HepG2 (cell line): ENCODE measurements around the gene CBLC. TPM values are rescaled to one million over a fixed set of nuclear protein-coding genes. Genes with fewer than 3 reads are reported as not detected.
A peak's percentile ranks its signal among the peaks of the same experiment; 100 is the strongest.

Source experiments
- CBFB ChIP-seq: sonication (generic); formaldehyde crosslinking; IDR thresholded peaks from 2 replicates; pipeline ENCODE4 v1.4.0; 2020; ENCODE audit warnings: missing genetic modification reagents
- HDAC1 ChIP-seq: sonication (generic); formaldehyde crosslinking; IDR thresholded peaks from 2 replicates; pipeline ENCODE4 v1.5.1; 2020; ENCODE audit warnings: mild to moderate bottlenecking, missing genetic modification reagents
- HOXA3 ChIP-seq: sonication (generic); formaldehyde crosslinking; IDR thresholded peaks from 2 replicates; pipeline ENCODE4 v1.5.0; 2020; ENCODE audit warnings: missing genetic modification reagents
- JUND ChIP-seq: sonication (generic); formaldehyde crosslinking; IDR thresholded peaks from 2 replicates; pipeline ENCODE4 v1.8.0; 2022; ENCODE audit warnings: mild to moderate bottlenecking, missing genetic modification reagents
- KDM4B ChIP-seq: sonication (generic); formaldehyde crosslinking; IDR thresholded peaks from 2 replicates; pipeline ENCODE4 v1.4.0; 2020; ENCODE audit warnings: missing genetic modification reagents
- MIXL1 ChIP-seq: IDR thresholded peaks from 2 replicates; pipeline ENCODE4 v1.6.1; 2016
- MTA1 ChIP-seq: sonication (generic); formaldehyde crosslinking; IDR thresholded peaks from 2 replicates; pipeline ENCODE4 v1.4.0; 2020; ENCODE audit warnings: missing genetic modification reagents, mild to moderate bottlenecking, borderline replicate concordance
- MTF2 ChIP-seq: sonication (generic); formaldehyde crosslinking; IDR thresholded peaks from 2 replicates; pipeline ENCODE4 v1.5.0; 2020; ENCODE audit warnings: missing genetic modification reagents, borderline replicate concordance
- MXI1 ChIP-seq: IDR thresholded peaks from 3 replicates; pipeline ENCODE4 v1.6.1; 2012; ENCODE audit warnings: low read depth, low read length, inconsistent platforms, borderline replicate concordance
- PPARG ChIP-seq: conservative IDR thresholded peaks from 2 replicates; pipeline ENCODE4 v1.6.1; 2016; ENCODE audit warnings: missing biosample characterization, missing genetic modification reagents
- SNAI1 ChIP-seq: sonication (generic); formaldehyde crosslinking; IDR thresholded peaks from 2 replicates; pipeline ENCODE4 v1.5.0; 2020; ENCODE audit warnings: mild to moderate bottlenecking, missing genetic modification reagents, borderline replicate concordance
- SP5 ChIP-seq: IDR thresholded peaks from 2 replicates; pipeline ENCODE4 v1.6.1; 2016; ENCODE audit warnings: low read depth, borderline replicate concordance
- TARDBP ChIP-seq: sonication (generic); formaldehyde crosslinking; IDR thresholded peaks from 2 replicates; pipeline ENCODE4 v1.8.0; 2022; ENCODE audit warnings: mild to moderate bottlenecking, missing genetic modification reagents
- TFDP1 ChIP-seq: IDR thresholded peaks from 2 replicates; pipeline ENCODE4 v1.6.1; 2016; ENCODE audit warnings: missing compliant biosample characterization, missing genetic modification reagents, borderline replicate concordance
- ZBTB39 ChIP-seq: sonication (generic); formaldehyde crosslinking; IDR thresholded peaks from 2 replicates; pipeline ENCODE4 v1.5.0; 2020; ENCODE audit warnings: missing genetic modification reagents
- ZEB1 ChIP-seq: IDR thresholded peaks from 2 replicates; pipeline ENCODE4 v1.6.1; 2012; ENCODE audit warnings: mild to moderate bottlenecking, low read depth, inconsistent platforms; ENCODE audit not compliant: insufficient replicate concordance
- ZNF556 ChIP-seq: sonication (generic); formaldehyde crosslinking; IDR thresholded peaks from 2 replicates; pipeline ENCODE4 v1.4.0; 2020; ENCODE audit warnings: mild to moderate bottlenecking, missing genetic modification reagents, borderline replicate concordance
- ZNF598 ChIP-seq: sonication (generic); formaldehyde crosslinking; IDR thresholded peaks from 2 replicates; pipeline ENCODE4 v1.5.1; 2020; ENCODE audit warnings: mild to moderate bottlenecking, missing genetic modification reagents, borderline replicate concordance
- ZNF709 ChIP-seq: sonication (generic); formaldehyde crosslinking; IDR thresholded peaks from 2 replicates; pipeline ENCODE4 v1.5.0; 2020; ENCODE audit warnings: mild to moderate bottlenecking, missing genetic modification reagents
- ZSCAN21 ChIP-seq: sonication (generic); formaldehyde crosslinking; IDR thresholded peaks from 2 replicates; pipeline ENCODE4 v1.8.0; 2022; ENCODE audit warnings: mild to moderate bottlenecking, missing genetic modification reagents, moderate library complexity, borderline replicate concordance
- polyA plus RNA-seq, 8 experiments: library from polyadenylated mRNA; depleted of rRNA in 3 of 8; stranded (reverse) in 7 of 8; unstranded in 1 of 8; fragments of >200 nt; fragmentation: Illumina TruSeq in 4 of 8; extraction: Trizol in 4 of 8; gene quantifications; 2 replicates each; pipeline versions ENCODE4 v1.2.1 to v1.2.3, GENCODE V29; 2011 to 2016; ENCODE audit warnings: low read depth in 4 of 8, missing spikeins in 1 of 8, mixed read lengths in 1 of 8; ENCODE audit not compliant: insufficient read depth in 1 of 8
- total RNA-seq, 5 experiments: library from RNA; depleted of rRNA; stranded (reverse); fragments of >200 nt; fragmentation: Illumina TruSeq; extraction: Trizol; gene quantifications; 2 replicates each; pipeline ENCODE4 v1.2.3, GENCODE V29; 2016; ENCODE audit warnings: low read depth in 1 of 5
- TF ChIP-seq, protein P1 (sequence below): sonication (generic); formaldehyde crosslinking; IDR thresholded peaks from 2 replicates; pipeline ENCODE4 v1.4.0; 2020; ENCODE audit warnings: missing genetic modification reagents, borderline replicate concordance
- TF ChIP-seq, protein P2 (sequence below): sonication (generic); formaldehyde crosslinking; IDR thresholded peaks from 2 replicates; pipeline ENCODE4 v1.4.0; 2020; ENCODE audit warnings: missing genetic modification reagents

Gene CBLC
- total and polyA plus RNA-seq, 2 of the 13 experiments (the other 11 are each of a cell fraction or from before 2014, with no cell fraction given) = 1.8 to 2.6 TPM

DNA sequence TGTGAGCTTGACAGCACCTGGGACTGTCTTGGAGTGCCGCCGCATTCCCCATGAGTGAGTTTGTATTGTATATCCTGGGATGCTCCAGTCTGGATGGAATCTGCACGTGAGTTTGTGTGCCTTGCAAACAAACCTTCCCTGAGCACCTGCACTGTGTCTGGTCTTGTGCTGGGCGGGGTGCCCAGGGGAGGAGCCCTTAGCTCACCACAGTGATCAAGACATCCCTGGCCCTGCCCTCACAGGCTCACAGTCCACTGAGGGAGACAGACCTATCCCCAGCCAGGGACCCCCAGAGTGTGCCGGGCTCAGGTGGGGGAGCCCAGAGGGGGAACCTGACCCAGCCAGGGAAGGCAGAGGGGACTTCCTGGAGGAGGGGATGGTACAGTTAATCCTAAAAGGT, 29.5 kb downstream of the CBLC start (continued):
- TF ChIP-seq, protein P1, sequence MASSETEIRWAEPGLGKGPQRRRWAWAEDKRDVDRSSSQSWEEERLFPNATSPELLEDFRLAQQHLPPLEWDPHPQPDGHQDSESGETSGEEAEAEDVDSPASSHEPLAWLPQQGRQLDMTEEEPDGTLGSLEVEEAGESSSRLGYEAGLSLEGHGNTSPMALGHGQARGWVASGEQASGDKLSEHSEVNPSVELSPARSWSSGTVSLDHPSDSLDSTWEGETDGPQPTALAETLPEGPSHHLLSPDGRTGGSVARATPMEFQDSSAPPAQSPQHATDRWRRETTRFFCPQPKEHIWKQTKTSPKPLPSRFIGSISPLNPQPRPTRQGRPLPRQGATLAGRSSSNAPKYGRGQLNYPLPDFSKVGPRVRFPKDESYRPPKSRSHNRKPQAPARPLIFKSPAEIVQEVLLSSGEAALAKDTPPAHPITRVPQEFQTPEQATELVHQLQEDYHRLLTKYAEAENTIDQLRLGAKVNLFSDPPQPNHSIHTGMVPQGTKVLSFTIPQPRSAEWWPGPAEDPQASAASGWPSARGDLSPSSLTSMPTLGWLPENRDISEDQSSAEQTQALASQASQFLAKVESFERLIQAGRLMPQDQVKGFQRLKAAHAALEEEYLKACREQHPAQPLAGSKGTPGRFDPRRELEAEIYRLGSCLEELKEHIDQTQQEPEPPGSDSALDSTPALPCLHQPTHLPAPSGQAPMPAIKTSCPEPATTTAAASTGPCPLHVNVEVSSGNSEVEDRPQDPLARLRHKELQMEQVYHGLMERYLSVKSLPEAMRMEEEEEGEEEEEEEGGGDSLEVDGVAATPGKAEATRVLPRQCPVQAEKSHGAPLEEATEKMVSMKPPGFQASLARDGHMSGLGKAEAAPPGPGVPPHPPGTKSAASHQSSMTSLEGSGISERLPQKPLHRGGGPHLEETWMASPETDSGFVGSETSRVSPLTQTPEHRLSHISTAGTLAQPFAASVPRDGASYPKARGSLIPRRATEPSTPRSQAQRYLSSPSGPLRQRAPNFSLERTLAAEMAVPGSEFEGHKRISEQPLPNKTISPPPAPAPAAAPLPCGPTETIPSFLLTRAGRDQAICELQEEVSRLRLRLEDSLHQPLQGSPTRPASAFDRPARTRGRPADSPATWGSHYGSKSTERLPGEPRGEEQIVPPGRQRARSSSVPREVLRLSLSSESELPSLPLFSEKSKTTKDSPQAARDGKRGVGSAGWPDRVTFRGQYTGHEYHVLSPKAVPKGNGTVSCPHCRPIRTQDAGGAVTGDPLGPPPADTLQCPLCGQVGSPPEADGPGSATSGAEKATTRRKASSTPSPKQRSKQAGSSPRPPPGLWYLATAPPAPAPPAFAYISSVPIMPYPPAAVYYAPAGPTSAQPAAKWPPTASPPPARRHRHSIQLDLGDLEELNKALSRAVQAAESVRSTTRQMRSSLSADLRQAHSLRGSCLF (CRISPR knock-in tag) = no peak
- TF ChIP-seq ZNF556 (CRISPR knock-in tag) = no peak
- TF ChIP-seq JUND (CRISPR knock-in tag) = no peak
- TF ChIP-seq SP5 (CRISPR knock-in tag) = peak; percentile 85
- no peak for TF ChIP-seq ZNF598
- peak; percentile 67; the same call in 1 of the 2 replicates for TF ChIP-seq HOXA3 (CRISPR knock-in tag)
- TF ChIP-seq ZSCAN21 (CRISPR knock-in tag) = no peak
- peak; percentile 56; the same call in 1 of the 2 replicates for TF ChIP-seq CBFB (CRISPR knock-in tag)
- TF ChIP-seq MTF2 (CRISPR knock-in tag) = no peak
- TF ChIP-seq MTA1 (CRISPR knock-in tag) = peak; percentile 79
- 0 out of 2 replicates have a peak, but pooled peaks have one; percentile 38 for TF ChIP-seq SNAI1
- TF ChIP-seq MXI1 = peak; percentile 23; the same call in 1 of the 3 replicates
- TF ChIP-seq, protein P2, sequence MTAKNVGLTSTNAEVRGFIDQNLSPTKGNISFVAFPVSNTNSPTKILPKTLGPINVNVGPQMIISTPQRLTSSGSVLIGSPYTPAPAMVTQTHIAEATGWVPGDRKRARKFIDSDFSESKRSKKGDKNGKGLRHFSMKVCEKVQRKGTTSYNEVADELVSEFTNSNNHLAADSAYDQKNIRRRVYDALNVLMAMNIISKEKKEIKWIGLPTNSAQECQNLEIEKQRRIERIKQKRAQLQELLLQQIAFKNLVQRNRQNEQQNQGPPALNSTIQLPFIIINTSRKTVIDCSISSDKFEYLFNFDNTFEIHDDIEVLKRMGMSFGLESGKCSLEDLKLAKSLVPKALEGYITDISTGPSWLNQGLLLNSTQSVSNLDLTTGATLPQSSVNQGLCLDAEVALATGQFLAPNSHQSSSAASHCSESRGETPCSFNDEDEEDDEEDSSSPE (CRISPR knock-in tag) = 0 out of 2 replicates have a peak, but pooled peaks have one; percentile 29
- 0 out of 2 replicates have a peak, but pooled peaks have one; percentile 46 for TF ChIP-seq TARDBP
- no peak for TF ChIP-seq ZNF709 (CRISPR knock-in tag)
- 0 out of 2 replicates have a peak, but pooled peaks have one; percentile 44 for TF ChIP-seq KDM4B (CRISPR knock-in tag)
- TF ChIP-seq ZEB1 = peak; percentile 89
- 0 out of 2 replicates have a peak, but pooled peaks have one; percentile 48 for TF ChIP-seq PPARG (CRISPR knock-in tag)
- peak; percentile 23; the same call in 1 of the 2 replicates for TF ChIP-seq TFDP1 (CRISPR knock-in tag)
- TF ChIP-seq ZBTB39 (CRISPR knock-in tag) = peak; percentile 95
- TF ChIP-seq MIXL1 = no peak
- TF ChIP-seq HDAC1 (CRISPR knock-in tag) = peak; percentile 55; the same call in 1 of the 2 replicates
